OCI-LY1 (cell line): Measurements from ENCODE around the gene PRSS50.

Experiments
- EZH2 ChIP-seq: fragments of 200-600 bp; sonication (generic), shearing (Covaris generic); IDR thresholded peaks from 2 replicates; pipeline ENCODE4 v1.8.0; 2017; ENCODE audit warnings: borderline replicate concordance, mixed run types, mild to moderate bottlenecking, antibody characterized with exemption, low read length, moderate library complexity, mixed read lengths
- TF ChIP-seq, protein P1 (sequence below): fragments of 200-600 bp; sonication (generic), shearing (Covaris generic); IDR thresholded peaks from 2 replicates; pipeline ENCODE4 v1.5.1; 2017; ENCODE audit warnings: mild to moderate bottlenecking, antibody characterized with exemption, low read length, moderate library complexity, mixed read lengths

DNA sequence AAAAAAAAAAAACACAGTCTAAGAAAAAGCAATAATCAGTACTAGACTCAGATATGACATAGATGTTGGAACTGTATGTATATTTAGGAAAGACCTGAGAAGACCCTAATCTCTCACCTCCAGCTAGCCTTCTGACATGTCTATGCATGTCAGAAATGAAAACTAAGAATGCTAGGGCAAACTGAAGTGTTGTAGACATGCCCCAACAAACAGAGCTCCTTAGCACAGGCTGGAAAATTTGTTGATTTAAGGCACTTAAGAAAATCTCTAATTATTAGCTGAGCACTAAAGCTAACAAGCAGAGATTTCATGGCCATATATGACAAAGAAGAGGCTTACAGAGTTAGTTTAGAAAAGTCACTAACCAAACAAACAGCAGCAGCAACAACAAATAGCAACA lies 45.5 kb upstream of the PRSS50 start:
- TF ChIP-seq, protein P1, sequence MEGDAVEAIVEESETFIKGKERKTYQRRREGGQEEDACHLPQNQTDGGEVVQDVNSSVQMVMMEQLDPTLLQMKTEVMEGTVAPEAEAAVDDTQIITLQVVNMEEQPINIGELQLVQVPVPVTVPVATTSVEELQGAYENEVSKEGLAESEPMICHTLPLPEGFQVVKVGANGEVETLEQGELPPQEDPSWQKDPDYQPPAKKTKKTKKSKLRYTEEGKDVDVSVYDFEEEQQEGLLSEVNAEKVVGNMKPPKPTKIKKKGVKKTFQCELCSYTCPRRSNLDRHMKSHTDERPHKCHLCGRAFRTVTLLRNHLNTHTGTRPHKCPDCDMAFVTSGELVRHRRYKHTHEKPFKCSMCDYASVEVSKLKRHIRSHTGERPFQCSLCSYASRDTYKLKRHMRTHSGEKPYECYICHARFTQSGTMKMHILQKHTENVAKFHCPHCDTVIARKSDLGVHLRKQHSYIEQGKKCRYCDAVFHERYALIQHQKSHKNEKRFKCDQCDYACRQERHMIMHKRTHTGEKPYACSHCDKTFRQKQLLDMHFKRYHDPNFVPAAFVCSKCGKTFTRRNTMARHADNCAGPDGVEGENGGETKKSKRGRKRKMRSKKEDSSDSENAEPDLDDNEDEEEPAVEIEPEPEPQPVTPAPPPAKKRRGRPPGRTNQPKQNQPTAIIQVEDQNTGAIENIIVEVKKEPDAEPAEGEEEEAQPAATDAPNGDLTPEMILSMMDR, result no peak
- no peak for TF ChIP-seq EZH2
